Measurements from ENCODE around the gene C3orf49. TPM values are rescaled to one million over a fixed set of nuclear protein-coding genes. Genes with fewer than 3 reads are reported as not detected.

C3orf49 gene
- total and polyA plus RNA-seq, 5 experiments from 2014 or later = not detected

DNA sequence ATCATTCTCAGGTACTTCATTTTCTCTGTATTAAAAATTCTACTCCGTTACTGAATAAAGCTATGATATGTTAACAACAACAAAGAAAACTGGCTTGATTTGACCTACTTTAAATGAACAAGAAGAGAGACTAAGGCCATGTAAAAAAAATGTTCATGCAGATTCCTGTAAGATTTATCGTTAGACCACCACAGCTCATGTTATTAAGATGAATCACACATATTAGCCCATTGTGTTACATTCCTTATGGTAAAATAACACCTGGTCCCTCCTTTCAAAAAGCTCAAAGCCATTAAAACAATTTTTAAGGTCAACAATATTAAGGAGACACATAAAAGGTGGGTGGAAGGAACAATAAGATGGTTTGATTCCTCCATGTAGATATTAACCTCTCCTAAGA lies 38.2 kb downstream of the C3orf49 start:
- Mint-ChIP-seq H3K36me3 (no peaks in the 10 kb centered on the region), H3K4me3 (no peak overlapping the region), H3K27ac (peak overlapping the region in 1 of 10 donors; percentile 27), H3K27me3 (no peaks in the 10 kb centered on the region), H3K4me1 (peaks cover 21 to 71% (median 55%) of the 10 kb centered on the region in 4 donors), H3K9me3 (no peaks in the 10 kb centered on the region)
- DNase-seq (no peak), ATAC-seq (no peak)
- POLR2A ChIA-PET = no interaction called here

DNA sequence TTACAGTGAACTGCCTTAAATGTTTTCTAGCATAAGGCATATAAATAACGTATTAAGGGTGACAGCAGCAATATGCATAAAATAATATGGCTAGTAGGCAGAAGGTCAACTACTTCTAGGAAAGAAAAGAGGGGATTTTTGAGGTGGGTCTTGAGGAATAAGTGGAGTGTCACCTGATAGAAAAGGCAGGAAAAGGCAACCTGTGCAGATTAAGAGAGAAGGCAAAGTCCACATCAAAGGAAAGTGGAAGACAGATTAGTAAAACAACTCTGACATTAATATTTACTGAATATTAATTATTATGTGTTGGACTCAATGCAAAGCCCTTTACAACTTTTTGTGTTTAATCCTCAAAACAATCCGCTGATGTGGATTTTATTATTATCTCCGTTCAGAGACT lies 41.7 kb downstream of the C3orf49 start:
- DNase-seq (no peak), ATAC-seq (no peak)
- Mint-ChIP-seq H3K4me1 (peaks cover 34 to 81% (median 66%) of the 10 kb centered on the region in 4 donors), H3K9me3 (no peaks in the 10 kb centered on the region), H3K27ac (peak overlapping the region in 5 of 10 donors; percentile 1 to 91 (median 63)), H3K27me3 (no peaks in the 10 kb centered on the region), H3K36me3 (no peaks in the 10 kb centered on the region), H3K4me3 (peak overlapping the region in 1 of 10 donors; percentile 2)
- POLR2A ChIA-PET = no interaction called here

DNA sequence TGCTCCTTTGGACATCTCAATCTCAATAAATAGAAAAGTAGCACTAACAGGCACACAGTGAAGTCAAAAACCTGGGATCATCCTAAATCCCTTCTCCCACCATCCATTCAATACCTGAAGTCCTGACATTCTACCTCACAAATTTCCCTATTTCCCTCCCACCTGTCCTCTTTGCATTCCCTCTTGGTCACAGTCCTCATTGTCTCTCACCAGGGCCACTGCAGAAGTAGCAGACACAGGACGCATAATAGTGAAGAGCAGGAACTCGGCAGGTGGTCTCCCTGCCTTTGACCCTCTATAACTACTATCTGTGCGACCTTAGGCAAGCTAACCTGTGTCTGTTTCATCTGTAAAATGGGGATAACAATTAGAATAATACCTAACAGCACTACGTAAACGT lies 42.2 kb downstream of the C3orf49 start:
- Mint-ChIP-seq H3K36me3 (peaks cover 0 to 1% (median under 1%) of the 10 kb centered on the region in 3 donors), H3K27ac (peak overlapping the region in 8 of 10 donors; percentile 31 to 91 (median 71)), H3K27me3 (no peaks in the 10 kb centered on the region), H3K9me3 (no peaks in the 10 kb centered on the region), H3K4me1 (peaks cover 34 to 78% (median 66%) of the 10 kb centered on the region in 4 donors), H3K4me3 (peak overlapping the region in 2 of 10 donors; percentile 3 to 72)
- ATAC-seq (no peak), DNase-seq (no peak)
- POLR2A ChIA-PET = no interaction called here

DNA sequence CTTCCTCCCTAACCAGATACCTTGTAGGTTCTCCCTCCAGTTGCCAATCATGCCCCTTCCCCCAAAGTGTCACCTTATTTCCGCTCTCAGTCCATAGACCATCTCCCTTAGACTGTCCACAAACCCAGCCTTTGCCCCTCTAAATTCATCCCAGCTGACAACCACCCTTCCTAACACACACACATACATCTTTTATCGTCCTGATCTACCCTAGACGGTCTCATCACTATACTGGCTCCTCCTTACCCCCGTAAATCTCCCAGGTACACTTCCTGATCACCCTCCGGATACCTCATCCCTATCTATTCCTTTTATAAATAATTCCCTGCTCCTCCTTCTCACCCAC lies 43.7 kb downstream of the C3orf49 start:
- ATAC-seq = peak in 1 of 2 donors; percentile 3
- Mint-ChIP-seq H3K9me3 (no peaks in the 10 kb centered on the region), H3K27ac (peak overlapping the region; percentile 70 to 93 (median 88)), H3K4me1 (peaks cover 36 to 72% (median 64%) of the 10 kb centered on the region in 4 donors), H3K4me3 (peak overlapping the region; percentile 70 to 96 (median 86)), H3K27me3 (no peaks in the 10 kb centered on the region), H3K36me3 (peaks cover 0 to 12% (median 7%) of the 10 kb centered on the region in 3 donors)
- POLR2A ChIA-PET = interaction anchor here (1.2 to 2.8 kb wide), 2 partner anchors 105 to 160 kb away, joined by 3 to 8 read pairs; no protein-coding TSS in a partner anchor
- DNase-seq = no peak

DNA sequence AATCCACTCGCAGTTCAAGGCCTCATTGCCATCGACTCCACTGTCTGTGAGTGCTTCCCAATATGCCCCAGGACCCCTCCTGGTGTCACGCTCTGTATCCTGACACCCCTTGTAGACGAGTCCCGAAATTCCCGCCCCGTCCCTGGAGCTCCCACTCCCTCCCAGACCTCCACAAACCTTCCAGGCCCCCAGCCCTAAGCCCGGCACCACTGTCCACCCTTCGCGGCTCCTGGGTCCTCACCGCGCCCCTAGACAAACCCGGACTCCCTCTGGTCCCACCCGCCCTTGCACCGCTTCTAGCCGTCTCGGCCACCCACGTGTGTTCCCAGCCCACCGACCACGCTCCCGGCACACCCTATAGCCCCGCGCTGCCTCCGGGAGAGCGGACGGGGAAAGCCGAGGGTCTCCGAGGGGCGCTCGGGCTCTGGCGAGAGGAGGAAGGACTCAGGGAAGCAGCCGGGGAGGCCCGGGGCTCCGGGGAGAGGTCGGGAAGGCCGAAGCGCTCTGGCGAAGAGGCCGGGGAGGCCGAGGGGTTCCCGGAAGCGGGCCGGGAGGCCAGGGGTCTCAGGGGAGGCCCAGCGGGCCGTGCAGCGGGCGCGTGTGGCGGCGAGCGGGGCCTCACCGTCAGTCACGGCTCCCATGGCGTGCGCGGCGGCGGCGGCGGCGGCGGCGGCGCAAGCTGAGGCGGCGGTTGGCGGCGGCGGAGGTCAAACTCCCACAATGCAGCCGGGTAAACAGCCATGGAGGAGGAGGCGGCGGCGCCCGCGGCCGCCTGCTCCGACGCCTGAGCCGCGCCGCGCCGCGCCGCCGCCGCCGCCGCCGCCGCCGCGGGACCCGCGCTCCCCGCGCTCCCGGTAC lies 44.3 kb downstream of the C3orf49 start, which contains the start of the genes ATXN7 and THOC7:
ATXN7 (plus strand) TSS at position 718 of the 858 bp plus-strand sequence. CDS start 48,732 bp downstream, outside the sequence.
THOC7 (minus strand) TSS at position 656 of the 858 bp plus-strand sequence; CDS start at position 641, 15 bp downstream.
- H3K9me3 Mint-ChIP-seq = no peaks in the 10 kb centered on the region
- H3K4me3 Mint-ChIP-seq = peak within 1 kb of the TSS; percentile 88 to 96 (median 93)
- ATAC-seq (peak; percentile 82 to 84), DNase-seq (peak; percentile 56 to 79 (median 67))
- peaks cover 36 to 70% (median 67%) of the 10 kb centered on the region in 4 donors for H3K4me1 Mint-ChIP-seq
- no peaks in the 10 kb centered on the region for H3K27me3 Mint-ChIP-seq
- POLR2A ChIA-PET = interaction anchor here (1.0 to 2.8 kb wide), 5 partner anchors 13 to 159 kb away, joined by 3 to 11 read pairs (median 3); partner anchors contain the start of gene SCAANT1
- H3K36me3 Mint-ChIP-seq = peaks cover 0 to 12% (median 7%) of the 10 kb centered on the region in 3 donors
- peak within 1 kb of the TSS; percentile 80 to 97 (median 94) for H3K27ac Mint-ChIP-seq

DNA sequence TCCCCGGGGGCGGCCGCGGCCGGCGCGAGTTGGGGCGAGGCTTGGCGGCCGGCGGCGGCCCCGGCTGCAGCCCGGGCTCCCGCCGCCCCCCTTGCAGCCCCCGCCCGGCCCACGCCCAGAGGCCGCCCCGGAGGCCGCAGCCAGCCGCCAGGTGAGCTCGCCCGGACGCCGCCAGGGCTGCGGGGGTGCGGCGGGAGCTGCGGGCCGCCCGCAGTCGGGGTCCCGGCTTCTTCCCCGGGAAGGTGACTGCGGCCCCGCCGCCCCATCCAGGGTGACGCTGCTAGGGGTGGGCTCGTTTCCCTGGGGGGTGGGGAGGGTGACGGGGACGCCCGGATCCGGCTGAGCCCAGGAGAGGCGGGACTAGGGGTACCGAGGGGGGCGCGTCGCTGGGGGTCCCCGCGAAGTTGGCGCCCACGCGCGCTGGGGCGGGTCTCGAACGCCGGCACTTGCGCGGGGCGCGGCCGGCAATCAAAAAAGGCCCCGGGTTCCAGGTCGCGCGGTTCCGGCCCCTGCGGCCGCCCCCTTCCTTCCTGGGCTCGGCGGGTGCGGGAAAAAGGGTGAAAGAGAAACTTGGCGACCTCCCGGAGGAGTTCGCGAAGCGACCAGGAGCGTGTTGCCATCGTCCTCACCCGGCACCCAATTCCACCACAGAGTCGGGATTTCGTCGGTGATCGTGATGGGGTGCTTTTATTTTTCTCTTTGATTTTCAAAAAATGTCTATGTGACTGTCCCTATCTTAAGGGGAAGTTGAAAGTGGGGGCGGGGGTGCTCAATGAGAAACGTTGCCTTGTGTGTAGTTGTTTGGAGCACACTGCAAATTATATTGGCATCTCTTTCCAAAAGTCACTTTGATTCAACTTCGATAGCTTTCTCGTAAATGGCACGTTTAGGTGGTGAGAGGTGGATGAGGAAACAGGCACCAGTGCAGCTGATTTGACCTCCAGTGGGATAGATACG lies 45.2 kb downstream of the C3orf49 start:
- Mint-ChIP-seq H3K27ac (peak overlapping the region; percentile 75 to 97 (median 94)), H3K9me3 (no peaks in the 10 kb centered on the region), H3K4me1 (peaks cover 35 to 71% (median 66%) of the 10 kb centered on the region in 4 donors), H3K36me3 (peaks cover 0 to 12% (median 7%) of the 10 kb centered on the region in 3 donors), H3K27me3 (no peaks in the 10 kb centered on the region), H3K4me3 (peak overlapping the region; percentile 85 to 96 (median 92))
- POLR2A ChIA-PET = interaction anchor here (1.0 to 2.8 kb wide), 6 partner anchors 12 to 158 kb away, joined by 3 to 11 read pairs (median 3); partner anchors contain the start of gene SCAANT1
- ATAC-seq = peak; percentile 55 to 60
- DNase-seq = peak; percentile 17 to 77 (median 52)

DNA sequence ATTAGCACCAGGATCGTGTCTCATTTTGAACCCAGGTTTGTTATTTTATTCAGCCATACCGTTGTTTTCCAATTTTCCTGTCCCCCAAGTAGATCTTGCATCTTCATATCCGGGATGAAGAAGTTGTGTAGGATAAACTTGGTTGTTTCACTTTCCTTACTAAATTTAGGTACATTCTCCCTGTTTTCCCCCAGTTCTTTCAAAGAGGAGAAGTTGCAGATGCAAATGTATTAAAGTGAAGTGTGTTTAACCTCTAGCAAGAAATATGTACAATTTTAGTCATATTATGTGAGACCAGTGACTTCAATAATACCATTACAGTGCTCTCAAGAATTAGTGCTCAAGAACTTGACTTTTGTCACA lies 45.8 kb downstream of the C3orf49 start:
- peaks cover 31 to 72% (median 67%) of the 10 kb centered on the region in 4 donors for H3K4me1 Mint-ChIP-seq
- ATAC-seq = no peak
- no peak for DNase-seq
- H3K36me3 Mint-ChIP-seq = peaks cover 0 to 12% (median 7%) of the 10 kb centered on the region in 3 donors
- no peaks in the 10 kb centered on the region for H3K9me3 Mint-ChIP-seq
- peak overlapping the region; percentile 75 to 97 (median 94) for H3K27ac Mint-ChIP-seq
- H3K4me3 Mint-ChIP-seq = peak overlapping the region; percentile 85 to 96 (median 92)
- POLR2A ChIA-PET = interaction anchor here (1.0 kb wide), 1 partner anchor 100 kb away, joined by 3 read pairs; no protein-coding TSS in a partner anchor
- no peaks in the 10 kb centered on the region for H3K27me3 Mint-ChIP-seq

DNA sequence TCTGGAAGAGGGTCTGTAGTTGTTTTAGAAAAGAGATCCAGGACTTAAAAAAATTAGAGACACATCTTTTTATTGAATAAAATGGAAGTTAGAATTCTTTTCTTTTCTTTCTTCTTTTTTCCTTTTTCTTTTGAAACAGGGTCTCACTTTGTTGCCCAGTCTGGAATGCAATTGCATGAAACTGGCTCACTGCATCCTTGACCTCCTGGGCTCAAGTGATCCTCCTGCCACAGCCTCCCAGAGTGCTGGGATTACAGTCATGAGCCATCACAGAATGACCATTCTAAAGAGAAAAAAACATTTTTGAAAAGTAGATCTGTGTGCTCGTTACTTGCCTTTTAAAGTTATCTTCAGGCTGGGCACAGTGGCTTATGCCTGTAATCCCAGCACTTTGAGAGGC lies 48.1 kb downstream of the C3orf49 start:
- Mint-ChIP-seq H3K27ac (peak overlapping the region in 4 of 10 donors; percentile 17 to 77 (median 62)), H3K27me3 (no peaks in the 10 kb centered on the region), H3K36me3 (peaks cover 0 to 12% (median 7%) of the 10 kb centered on the region in 3 donors), H3K9me3 (no peaks in the 10 kb centered on the region), H3K4me1 (peaks cover 23 to 68% (median 62%) of the 10 kb centered on the region in 4 donors), H3K4me3 (no peak overlapping the region)
- POLR2A ChIA-PET = no interaction called here
- DNase-seq = no peak
- no peak for ATAC-seq

DNA sequence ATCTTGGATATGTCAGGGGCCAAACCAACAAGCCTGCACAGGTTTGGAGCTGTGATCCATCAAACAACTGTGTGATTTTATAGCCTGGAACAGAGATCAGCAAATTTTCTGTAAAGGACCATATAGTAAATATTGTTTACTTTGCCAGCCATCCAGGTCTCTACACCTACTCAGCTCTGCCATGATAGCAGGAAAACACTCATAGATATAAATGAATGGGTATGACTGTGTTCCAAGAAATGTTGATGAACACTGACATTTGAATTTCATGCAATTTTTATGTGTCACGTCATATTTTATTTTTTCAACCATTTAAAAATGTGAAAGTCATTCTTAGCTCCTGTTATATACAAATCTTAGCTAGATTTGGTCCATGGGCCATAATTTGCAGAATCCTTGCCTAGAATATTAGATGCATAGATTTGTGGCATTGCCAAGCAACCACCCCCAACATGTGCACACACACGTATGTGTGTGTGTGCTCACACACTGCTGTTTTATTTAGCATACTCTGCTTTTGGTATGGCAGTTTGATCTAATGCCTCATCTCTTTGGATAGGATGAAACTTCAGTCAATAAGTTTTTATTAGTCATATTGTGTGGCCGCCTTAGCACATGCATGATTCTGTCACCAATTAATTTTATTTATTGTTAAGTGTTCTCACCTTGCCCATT lies 51.0 kb downstream of the C3orf49 start:
- no peak for ATAC-seq
- Mint-ChIP-seq H3K27ac (no peak overlapping the region), H3K4me3 (no peak overlapping the region), H3K27me3 (no peaks in the 10 kb centered on the region), H3K4me1 (peaks cover 16 to 77% (median 67%) of the 10 kb centered on the region in 4 donors), H3K9me3 (no peaks in the 10 kb centered on the region), H3K36me3 (peaks cover 0 to 15% (median 10%) of the 10 kb centered on the region in 3 donors)
- no peak for DNase-seq
- POLR2A ChIA-PET = no interaction called here

DNA sequence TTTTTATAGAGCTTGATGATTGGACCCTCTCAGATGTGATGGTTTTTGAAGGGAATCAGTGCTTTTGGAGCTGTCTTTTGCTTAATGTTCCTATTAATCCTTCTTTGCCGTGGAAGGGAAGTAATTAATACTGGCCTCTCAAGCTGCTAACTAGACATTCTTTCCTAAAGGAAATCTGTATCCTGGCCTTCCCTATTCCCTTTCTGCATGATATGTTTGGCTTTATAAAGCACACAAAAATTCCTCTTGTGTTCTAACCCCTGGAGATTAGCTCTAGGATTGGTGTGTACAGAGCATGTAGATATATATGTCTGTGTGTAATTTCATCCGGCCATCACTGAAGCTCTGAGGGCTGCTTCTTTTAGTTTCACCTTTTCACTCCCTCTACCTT lies 51.5 kb downstream of the C3orf49 start:
- Mint-ChIP-seq H3K4me1 (peaks cover 19 to 78% (median 68%) of the 10 kb centered on the region in 4 donors), H3K4me3 (no peak overlapping the region), H3K36me3 (peaks cover 0 to 15% (median 10%) of the 10 kb centered on the region in 3 donors), H3K27ac (no peak overlapping the region), H3K27me3 (no peaks in the 10 kb centered on the region), H3K9me3 (no peaks in the 10 kb centered on the region)
- POLR2A ChIA-PET = no interaction called here
- no peak for DNase-seq
- ATAC-seq = no peak

DNA sequence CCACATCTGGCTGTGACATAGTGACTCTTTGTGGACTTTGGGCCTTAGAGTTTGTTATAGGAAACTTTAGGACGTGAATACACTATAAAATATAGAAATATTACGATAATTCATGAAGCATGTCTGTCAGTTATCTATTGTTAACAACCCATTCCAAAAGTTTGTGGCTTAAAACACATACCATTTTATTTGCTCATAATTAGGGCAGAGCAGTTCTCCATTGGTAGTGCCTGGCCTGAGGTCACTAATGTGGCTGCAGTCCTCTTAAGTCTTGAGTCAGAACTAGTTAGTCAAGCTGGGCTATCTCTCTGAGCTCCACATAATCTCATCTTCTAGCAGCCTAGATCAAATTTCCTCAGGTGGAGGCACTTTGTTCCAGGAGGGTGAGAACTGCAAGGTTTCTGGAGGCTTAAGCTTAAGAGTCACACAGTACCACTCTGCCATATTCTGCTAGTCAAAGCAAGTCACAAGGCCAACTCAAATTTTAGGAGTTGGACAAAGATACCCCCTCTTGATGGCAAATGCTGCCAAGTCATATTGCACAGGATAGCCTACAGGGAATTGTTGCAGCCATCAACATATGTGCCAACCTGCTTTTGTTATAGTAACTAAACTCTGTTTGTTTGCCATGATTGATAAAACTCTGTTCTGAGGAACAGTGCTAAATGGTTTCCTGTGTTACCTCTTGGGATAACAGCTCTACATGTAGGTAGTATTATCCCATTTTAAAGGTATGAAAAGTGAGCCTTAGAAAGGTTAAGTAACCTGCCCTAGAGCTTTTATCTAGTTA lies 53.2 kb downstream of the C3orf49 start:
- ATAC-seq (no peak), DNase-seq (no peak)
- H3K27me3 Mint-ChIP-seq = no peaks in the 10 kb centered on the region
- H3K4me1 Mint-ChIP-seq = peaks cover 20 to 85% (median 68%) of the 10 kb centered on the region in 4 donors
- H3K27ac Mint-ChIP-seq = peak overlapping the region in 1 of 10 donors; percentile 17
- POLR2A ChIA-PET = no interaction called here
- peaks cover 0 to 5% (median 4%) of the 10 kb centered on the region in 3 donors for H3K36me3 Mint-ChIP-seq
- H3K4me3 Mint-ChIP-seq = no peak overlapping the region
- no peaks in the 10 kb centered on the region for H3K9me3 Mint-ChIP-seq
